Measurements from ENCODE around the gene CCN5.
"Not testable (repeated sequence)": the region's sequence is repeated elsewhere in the genome, so short reads cannot be mapped to it uniquely, and the experiment has no call there.

Gene CCN5

DNA sequence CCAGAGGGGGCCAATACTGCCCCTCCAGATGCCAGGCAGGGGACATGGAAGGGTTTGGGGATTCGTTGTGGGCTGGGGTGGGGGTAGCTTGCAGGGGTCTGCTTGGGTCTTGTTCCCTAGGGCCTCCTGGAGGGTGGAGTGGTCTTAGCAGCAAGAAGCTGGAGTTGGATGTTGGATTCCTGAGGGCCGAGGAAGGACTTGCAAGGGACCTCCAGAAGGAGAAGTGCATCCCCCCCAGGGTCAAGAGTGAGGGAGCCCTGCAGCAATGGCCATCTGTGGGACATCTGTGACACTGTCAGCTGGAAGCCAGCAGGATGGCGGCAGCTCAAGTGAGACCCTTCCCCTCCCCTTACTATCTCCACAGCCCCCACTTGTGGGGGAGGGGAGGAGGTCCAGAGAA is 25.4 kb upstream of the CCN5 start:
- DNase-seq (ENCODE audit: low spot score in 2 of 2) (no peak), ATAC-seq (ENCODE audit: low read depth) (no peak)
- Mint-ChIP-seq H3K27ac (no peak overlapping the region), H3K4me1 (peaks cover 5% of the 10 kb centered on the region), H3K27me3 (peaks cover 10% of the 10 kb centered on the region), H3K4me3 (no peak overlapping the region), H3K36me3 (no peaks in the 10 kb centered on the region), H3K9me3 (no peaks in the 10 kb centered on the region)

DNA sequence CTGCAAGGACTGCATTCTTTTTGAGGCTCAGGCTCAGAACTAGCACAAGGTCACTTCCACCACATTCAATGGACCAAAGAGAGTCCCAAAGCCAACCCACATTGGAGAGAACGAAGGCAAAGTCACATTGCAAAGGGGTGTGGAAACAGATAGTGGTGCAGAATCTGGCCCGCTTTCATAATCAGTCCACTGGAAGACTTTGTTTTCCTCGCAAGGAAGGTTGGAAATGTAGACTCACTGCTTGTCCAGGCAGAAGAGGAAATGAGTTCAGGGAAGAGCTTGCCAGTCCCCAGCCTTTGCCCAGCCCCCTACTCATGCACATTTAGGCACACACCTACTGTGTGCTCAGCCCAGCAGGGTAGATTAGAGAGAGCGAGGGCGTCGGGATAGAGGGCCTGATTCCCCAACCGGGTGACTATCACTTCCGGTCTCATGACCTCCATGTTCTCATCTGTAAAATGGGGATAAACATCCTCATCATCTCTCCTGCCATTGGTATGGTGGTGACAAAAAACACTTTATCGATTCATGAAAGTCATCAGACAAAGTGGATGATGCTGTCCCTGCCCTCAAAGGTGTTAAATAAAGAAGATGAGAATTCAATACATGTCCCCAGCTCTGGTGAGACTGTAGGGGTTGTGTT is 24.3 kb upstream of the CCN5 start:
- H3K27me3 Mint-ChIP-seq: peaks cover 10% of the 10 kb centered on the region
- no peaks in the 10 kb centered on the region for H3K9me3 Mint-ChIP-seq
- no peaks in the 10 kb centered on the region for H3K4me1 Mint-ChIP-seq
- ATAC-seq (ENCODE audit: low read depth) (no peak), DNase-seq (ENCODE audit: low spot score in 2 of 2) (no peak)
- no peak overlapping the region for H3K4me3 Mint-ChIP-seq
- H3K36me3 Mint-ChIP-seq: no peaks in the 10 kb centered on the region
- no peak overlapping the region for H3K27ac Mint-ChIP-seq

DNA sequence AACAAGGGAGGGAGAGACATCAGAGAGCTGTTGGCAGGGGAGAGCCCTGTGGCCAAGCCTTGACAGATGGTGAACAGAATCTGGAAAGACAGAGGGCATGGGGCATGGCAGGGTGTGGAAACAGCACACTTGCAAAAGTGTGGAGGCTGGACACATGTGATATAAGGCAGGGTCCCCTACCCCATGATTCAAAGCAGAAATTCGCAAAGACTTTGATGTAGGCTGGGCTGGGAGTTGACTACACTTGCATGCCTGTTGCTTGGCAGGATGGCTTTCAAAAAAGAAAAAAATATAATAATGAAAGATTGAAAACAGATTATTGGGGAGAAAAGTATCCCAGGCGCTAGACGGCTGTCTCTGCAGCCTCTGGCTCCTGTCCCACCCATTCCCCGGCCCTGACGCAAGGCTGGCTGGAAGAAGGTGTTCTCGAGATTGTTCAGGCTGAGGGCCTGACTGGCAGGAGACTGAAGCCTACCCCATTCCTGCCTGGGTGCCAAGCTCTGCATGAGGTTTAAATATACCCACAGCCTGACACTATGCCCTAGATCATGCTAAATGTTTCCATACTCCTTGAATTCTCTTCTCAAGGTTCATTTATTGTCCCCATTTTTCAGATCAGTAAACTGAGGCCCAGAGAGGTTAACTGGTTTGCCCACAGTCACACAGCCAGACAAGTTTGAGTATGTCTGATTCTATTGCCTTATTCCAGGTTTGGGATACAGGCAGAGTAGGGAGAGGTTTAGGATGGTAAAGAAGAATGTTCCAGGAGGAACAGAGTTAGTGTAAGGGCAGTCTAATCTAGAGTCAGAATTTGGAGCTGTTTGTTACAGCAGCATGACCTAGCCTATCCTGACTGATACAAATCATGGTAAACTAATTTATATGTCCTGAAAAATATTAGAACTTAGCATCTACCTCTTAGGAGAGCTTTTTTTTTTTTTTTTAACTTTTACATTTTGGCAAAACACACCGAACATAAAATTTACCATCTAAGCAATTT is 23.4 kb upstream of the CCN5 start:
- Mint-ChIP-seq H3K4me1 (no peaks in the 10 kb centered on the region), H3K27ac (no peak overlapping the region), H3K9me3 (no peaks in the 10 kb centered on the region), H3K36me3 (no peaks in the 10 kb centered on the region), H3K4me3 (no peak overlapping the region), H3K27me3 (peaks cover 10% of the 10 kb centered on the region)
- ATAC-seq (ENCODE audit: low read depth): no peak
- DNase-seq (ENCODE audit: low spot score in 2 of 2): no peak

DNA sequence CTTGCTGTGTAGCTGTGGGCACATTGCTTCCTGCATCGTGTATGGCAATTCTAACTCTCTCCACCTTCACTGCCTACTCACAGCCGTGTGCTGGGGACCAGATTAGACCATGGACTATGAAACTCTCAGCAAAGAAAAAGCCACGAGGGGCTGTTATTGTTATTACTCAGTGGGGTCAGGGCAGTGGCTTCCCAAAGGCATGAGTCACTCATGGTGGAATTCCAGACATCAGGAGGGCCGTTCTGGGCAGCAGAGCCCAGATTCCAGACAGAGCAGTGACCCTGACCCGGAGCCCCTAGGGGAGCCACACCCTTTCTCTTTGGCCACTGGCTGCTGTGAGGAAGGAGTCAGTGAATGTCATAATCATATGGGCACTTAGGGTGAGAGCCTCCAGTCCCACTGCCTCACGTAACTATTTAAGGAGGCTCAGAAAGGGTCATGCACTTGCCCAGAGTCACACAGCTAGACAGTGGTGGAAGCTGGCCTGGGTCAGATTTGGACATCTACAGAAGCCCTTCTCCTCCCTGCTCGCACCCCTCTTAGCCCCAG is 22.2 kb upstream of the CCN5 start:
- no peaks in the 10 kb centered on the region for H3K36me3 Mint-ChIP-seq
- ATAC-seq (ENCODE audit: low read depth) (no peak), DNase-seq (ENCODE audit: low spot score in 2 of 2) (no peak)
- peaks cover 3% of the 10 kb centered on the region for H3K27me3 Mint-ChIP-seq
- no peak overlapping the region for H3K27ac Mint-ChIP-seq
- H3K4me3 Mint-ChIP-seq: no peak overlapping the region
- no peaks in the 10 kb centered on the region for H3K9me3 Mint-ChIP-seq
- H3K4me1 Mint-ChIP-seq: no peaks in the 10 kb centered on the region

DNA sequence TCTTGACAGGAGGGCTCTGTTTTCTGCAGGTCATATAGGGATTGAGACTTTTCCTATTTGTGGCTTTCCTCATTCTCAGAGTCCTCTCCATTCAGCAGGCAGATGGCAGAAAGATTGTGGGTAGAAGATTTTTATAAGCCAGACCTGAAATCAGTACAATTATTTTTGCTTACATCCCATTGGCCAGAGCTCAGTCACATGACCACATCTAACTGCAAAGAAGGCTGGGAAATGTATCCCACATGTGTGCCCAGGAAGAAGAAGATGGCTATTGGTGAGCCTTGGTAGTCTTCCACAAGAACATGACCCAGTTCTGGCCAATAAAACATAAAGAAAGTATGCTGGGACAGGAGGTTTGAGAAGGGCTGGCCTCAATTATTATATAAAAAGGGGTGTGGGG is 21.5 kb upstream of the CCN5 start:
- H3K9me3 Mint-ChIP-seq: no peaks in the 10 kb centered on the region
- DNase-seq (ENCODE audit: low spot score in 2 of 2) (no peak), ATAC-seq (ENCODE audit: low read depth) (no peak)
- H3K4me1 Mint-ChIP-seq: no peaks in the 10 kb centered on the region
- H3K27ac Mint-ChIP-seq: no peak overlapping the region
- H3K27me3 Mint-ChIP-seq: peaks cover 3% of the 10 kb centered on the region
- H3K36me3 Mint-ChIP-seq: no peaks in the 10 kb centered on the region
- H3K4me3 Mint-ChIP-seq: no peak overlapping the region

DNA sequence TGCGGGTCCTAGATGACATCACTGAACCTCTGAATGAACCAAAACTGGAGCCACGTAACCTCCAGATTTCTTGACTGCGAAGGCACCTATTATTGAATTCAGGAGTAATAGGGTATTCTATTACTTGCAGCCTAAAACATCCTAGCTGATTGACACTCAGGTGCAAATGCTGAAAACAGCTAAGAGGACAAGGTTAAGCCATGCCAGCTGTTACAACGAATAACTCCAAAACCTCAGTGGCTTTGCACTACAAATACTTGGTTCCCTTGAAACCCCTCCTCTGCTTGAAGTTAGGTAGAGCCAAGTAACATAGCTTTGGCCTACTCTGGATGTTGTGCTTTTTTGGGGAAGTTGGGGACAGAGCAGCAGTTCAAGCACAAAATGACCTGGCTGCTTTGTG is 21.0 kb upstream of the CCN5 start:
- no peak overlapping the region for H3K4me3 Mint-ChIP-seq
- H3K27ac Mint-ChIP-seq: no peak overlapping the region
- H3K4me1 Mint-ChIP-seq: no peaks in the 10 kb centered on the region
- no peaks in the 10 kb centered on the region for H3K9me3 Mint-ChIP-seq
- H3K27me3 Mint-ChIP-seq: peaks cover 3% of the 10 kb centered on the region
- DNase-seq (ENCODE audit: low spot score in 2 of 2) (no peak), ATAC-seq (ENCODE audit: low read depth) (no peak)
- no peaks in the 10 kb centered on the region for H3K36me3 Mint-ChIP-seq

DNA sequence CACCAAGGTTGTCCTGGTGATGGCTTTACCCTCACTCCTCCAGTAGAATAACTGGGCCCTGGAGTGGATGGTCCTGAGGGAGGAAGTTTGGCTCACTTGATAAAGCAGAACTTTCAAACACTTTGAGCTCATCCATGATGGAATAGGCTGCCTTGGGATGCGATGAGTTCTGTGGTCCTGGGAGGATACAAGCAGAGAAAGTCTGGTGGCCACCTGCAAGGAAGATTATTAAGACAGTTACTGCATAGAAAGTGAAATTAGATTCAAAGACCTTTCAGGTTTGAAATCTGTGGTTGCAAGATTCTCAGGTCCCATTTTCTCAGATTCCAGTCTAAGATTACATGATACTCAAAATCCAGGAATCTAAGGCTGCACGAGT is 19.9 kb upstream of the CCN5 start:
- DNase-seq (ENCODE audit: low spot score in 2 of 2) (no peak), ATAC-seq (ENCODE audit: low read depth) (no peak)
- no peak overlapping the region for H3K4me3 Mint-ChIP-seq
- H3K27me3 Mint-ChIP-seq: peaks cover 3% of the 10 kb centered on the region
- no peaks in the 10 kb centered on the region for H3K36me3 Mint-ChIP-seq
- no peak overlapping the region for H3K27ac Mint-ChIP-seq
- H3K4me1 Mint-ChIP-seq: no peaks in the 10 kb centered on the region
- no peaks in the 10 kb centered on the region for H3K9me3 Mint-ChIP-seq

DNA sequence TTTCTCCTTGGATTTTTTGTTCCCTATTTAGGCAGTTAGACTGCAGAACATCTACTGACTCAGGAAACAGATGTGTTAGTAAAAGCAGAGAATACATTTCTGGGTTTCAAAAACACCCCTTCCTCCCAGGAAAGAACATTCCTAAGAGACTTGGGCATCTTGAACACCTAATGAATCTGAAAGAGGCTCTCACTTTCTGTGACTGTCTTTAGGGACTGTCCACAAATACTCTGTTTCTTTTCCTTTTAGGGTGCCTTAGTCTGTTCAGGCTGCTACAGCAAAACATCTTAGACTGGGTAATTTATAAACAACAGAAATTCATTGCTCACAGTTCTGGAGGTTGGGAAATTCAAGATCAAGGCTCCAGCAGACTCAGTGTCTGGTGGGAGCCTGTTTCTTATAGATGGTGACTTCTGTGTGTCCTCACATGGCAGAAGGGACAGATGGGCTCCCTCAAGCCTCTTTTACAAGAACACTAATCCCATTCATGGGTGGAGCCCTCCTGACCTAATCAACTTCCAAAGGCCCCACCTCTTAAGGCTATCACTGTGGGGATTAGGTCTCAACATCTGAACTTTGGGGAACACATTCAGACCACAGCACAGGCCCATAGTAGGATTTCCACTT is 19.4 kb upstream of the CCN5 start:
- no peaks in the 10 kb centered on the region for H3K36me3 Mint-ChIP-seq
- no peak for DNase-seq (ENCODE audit: low spot score in 2 of 2)
- H3K9me3 Mint-ChIP-seq: no peaks in the 10 kb centered on the region

DNA sequence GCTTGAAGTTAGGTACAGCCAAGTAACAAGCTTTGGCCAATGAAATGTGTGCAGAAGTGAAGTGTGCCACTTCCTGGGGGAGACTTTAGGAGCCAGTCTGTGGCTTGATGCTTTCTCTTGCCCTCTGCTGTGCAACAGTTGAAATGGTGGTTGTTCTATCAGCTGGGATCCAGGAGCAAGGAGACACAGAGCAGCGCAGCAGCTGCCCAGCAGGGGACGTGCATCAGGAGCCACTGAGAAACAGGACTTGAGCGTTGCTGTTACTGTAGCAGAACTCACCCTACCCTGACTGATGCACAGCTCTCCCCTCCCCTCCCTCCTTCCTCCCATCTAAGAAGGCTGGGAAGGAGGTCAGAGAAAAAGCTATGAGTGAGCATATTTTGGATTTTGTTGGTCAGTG is 18.9 kb upstream of the CCN5 start:
- Mint-ChIP-seq H3K9me3 (no peaks in the 10 kb centered on the region), H3K27me3 (peaks cover 7% of the 10 kb centered on the region), H3K36me3 (no peaks in the 10 kb centered on the region), H3K4me1 (no peaks in the 10 kb centered on the region), H3K27ac (no peak overlapping the region), H3K4me3 (no peak overlapping the region)
- ATAC-seq (ENCODE audit: low read depth) (no peak), DNase-seq (ENCODE audit: low spot score in 2 of 2) (no peak)

More for the DNA sequence above, 19.4 kb upstream of the CCN5 start:
- H3K4me1 Mint-ChIP-seq: no peaks in the 10 kb centered on the region
- peaks cover 3% of the 10 kb centered on the region for H3K27me3 Mint-ChIP-seq
- no peak for ATAC-seq (ENCODE audit: low read depth)
- H3K27ac Mint-ChIP-seq: no peak overlapping the region
- H3K4me3 Mint-ChIP-seq: no peak overlapping the region

DNA sequence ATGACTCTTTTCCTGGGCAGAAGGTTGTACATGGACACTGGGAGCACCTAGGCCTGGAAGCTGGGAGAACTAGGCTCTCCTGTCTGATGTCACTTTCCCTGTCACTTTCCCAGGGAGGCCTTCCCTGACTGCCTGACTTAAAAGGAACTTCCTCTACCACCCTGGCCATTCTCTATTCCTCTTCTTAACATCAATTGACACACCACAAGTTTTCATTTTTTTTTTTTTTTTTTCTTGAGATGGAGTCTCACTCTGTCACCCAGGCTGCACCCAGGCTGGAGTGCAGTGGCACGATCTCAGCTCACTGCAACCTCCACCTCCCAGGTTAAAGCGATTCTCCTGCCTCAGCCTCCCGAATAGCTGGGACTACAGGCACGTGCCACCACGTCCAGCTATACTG is 18.1 kb upstream of the CCN5 start:
- H3K4me3 Mint-ChIP-seq; DNase-seq (ENCODE audit: low spot score in 2 of 2); H3K27ac Mint-ChIP-seq; ATAC-seq (ENCODE audit: low read depth); H3K4me1 Mint-ChIP-seq; H3K9me3 Mint-ChIP-seq; H3K36me3 Mint-ChIP-seq: not testable (repeated sequence)
- H3K27me3 Mint-ChIP-seq: peaks cover 13% of the 10 kb centered on the region

DNA sequence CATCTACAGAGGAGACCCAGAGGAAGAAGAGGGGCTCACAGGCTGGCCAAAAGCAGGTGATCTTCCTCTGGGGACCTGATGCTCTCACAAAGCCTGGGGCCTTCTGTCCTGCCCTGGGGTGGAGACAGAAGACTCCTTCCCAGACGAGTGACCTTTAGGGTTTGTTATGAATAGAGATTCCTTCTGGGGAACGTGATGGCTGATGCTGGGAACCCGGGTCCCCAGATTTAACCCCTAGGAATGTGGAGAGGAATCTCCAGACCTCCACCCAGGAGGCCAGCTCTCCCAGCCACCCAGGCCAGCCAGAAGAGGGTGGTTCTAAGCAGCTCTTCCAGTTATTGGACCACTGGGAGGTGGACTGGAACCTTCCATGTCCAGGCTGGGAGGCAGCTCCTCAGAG is 16.8 kb upstream of the CCN5 start:
- no peak for DNase-seq (ENCODE audit: low spot score in 2 of 2)
- no peaks in the 10 kb centered on the region for H3K9me3 Mint-ChIP-seq
- no peak overlapping the region for H3K4me3 Mint-ChIP-seq
- H3K27ac Mint-ChIP-seq: no peak overlapping the region
- H3K4me1 Mint-ChIP-seq: peaks cover 5% of the 10 kb centered on the region
- no peaks in the 10 kb centered on the region for H3K36me3 Mint-ChIP-seq
- ATAC-seq (ENCODE audit: low read depth): no peak
- H3K27me3 Mint-ChIP-seq: peaks cover 10% of the 10 kb centered on the region

DNA sequence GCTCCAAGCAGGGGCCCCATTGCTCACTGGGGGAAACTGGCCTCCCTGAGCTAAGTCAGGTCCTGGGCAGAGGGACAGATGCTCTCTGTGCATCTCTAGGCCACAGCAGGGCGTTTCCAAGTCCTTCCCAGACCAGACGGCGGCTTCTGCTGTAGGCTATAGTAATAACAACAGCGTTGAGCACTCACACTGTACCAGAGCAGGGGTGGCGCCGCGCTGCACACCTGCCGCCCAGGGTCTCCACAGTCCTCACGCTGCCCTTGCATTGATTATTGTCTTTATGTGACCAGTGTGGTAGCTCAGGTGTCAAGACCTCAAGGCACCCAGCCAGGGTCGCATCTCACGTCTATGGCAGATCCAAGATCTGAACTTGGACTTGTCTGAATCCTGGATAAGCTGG is 14.9 kb upstream of the CCN5 start:
- DNase-seq (ENCODE audit: low spot score in 2 of 2) (no peak), ATAC-seq (ENCODE audit: low read depth) (no peak)
- Mint-ChIP-seq H3K27ac (no peak overlapping the region), H3K9me3 (no peaks in the 10 kb centered on the region), H3K4me1 (peaks cover 6% of the 10 kb centered on the region), H3K4me3 (no peak overlapping the region), H3K27me3 (peaks cover 14% of the 10 kb centered on the region), H3K36me3 (no peaks in the 10 kb centered on the region)

DNA sequence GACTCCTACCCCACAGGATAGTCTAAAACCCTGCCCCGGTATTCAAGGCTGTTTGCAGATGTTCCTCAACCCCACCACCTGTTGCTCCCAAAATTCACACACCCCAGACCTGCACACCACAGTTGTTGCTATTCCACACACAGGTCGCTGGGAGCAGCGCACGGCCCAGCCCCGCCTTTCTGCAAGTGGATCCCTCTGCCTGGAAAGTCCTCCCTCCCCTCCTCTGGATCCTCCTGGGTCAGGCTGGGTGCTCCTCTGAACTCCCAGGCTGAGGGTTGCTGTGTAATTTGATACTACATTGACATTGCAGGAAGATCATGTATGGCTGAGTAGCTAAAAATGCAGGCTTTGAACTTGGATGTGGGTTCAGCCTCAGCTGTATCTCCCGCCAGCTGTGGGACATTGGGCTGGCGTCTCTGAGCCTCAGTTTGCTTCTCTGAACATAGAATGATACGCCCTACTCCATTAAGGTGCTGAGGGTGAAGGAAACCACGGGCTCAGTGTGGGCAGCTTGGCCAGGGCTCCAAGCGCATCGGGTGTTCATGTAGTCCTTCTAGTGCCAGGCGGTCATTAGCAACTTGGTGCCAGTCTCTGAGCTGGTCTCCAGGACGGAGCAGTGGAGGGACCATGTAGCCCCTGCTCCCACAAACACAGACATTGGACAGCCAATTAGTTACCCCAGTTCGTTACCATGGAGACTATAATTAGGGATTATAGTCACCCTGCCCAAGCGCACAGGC is 13.9 kb upstream of the CCN5 start:
- H3K4me3 Mint-ChIP-seq: no peak overlapping the region
- no peaks in the 10 kb centered on the region for H3K9me3 Mint-ChIP-seq
- H3K4me1 Mint-ChIP-seq: peaks cover 6% of the 10 kb centered on the region
- DNase-seq (ENCODE audit: low spot score in 2 of 2) (no peak), ATAC-seq (ENCODE audit: low read depth) (no peak)
- H3K27ac Mint-ChIP-seq: no peak overlapping the region
- no peaks in the 10 kb centered on the region for H3K36me3 Mint-ChIP-seq
- H3K27me3 Mint-ChIP-seq: peaks cover 15% of the 10 kb centered on the region

DNA sequence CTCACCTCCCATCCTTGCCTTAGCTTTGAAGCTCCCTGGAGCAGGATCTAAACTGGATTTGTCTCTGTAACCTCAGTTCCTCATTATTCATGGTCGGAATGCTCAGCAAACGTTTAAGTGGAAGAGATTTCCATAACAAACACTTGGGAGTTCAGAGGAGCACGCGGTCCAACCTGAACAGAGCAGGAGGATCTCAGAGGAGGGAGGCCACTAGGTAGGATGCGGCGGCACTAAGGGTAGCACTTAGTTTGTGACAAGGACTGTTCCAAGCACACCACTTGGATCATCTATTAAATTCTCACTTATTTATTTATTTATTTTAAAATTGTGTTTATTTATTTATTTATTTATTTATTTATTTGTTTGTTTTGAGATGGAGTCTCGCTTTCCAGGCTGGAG is 13.3 kb upstream of the CCN5 start:
- no peak overlapping the region for H3K4me3 Mint-ChIP-seq

More for the DNA sequence above, 13.3 kb upstream of the CCN5 start:
- Mint-ChIP-seq H3K36me3 (no peaks in the 10 kb centered on the region), H3K4me1 (peaks cover 6% of the 10 kb centered on the region), H3K27me3 (peaks cover 15% of the 10 kb centered on the region), H3K9me3 (no peaks in the 10 kb centered on the region), H3K27ac (no peak overlapping the region)
- ATAC-seq (ENCODE audit: low read depth) (no peak), DNase-seq (ENCODE audit: low spot score in 2 of 2) (no peak)

Measured in memory B cell (primary cell).